GM12874 (cell line): ENCODE data around the gene DSCAML1.

Experiments used
- TF ChIP-seq, protein P1 (sequence below): IDR thresholded peaks from 2 replicates; pipeline ENCODE4 v1.5.1; 2011; ENCODE audit warnings: low read depth, mild to moderate bottlenecking, control low read depth, low read length, moderate library complexity; ENCODE audit not compliant: insufficient read depth

Gene DSCAML1

GRCh38 chr11:117417342-117417741 is 379.7 kb downstream of the DSCAML1 start:
- TF ChIP-seq, protein P1, sequence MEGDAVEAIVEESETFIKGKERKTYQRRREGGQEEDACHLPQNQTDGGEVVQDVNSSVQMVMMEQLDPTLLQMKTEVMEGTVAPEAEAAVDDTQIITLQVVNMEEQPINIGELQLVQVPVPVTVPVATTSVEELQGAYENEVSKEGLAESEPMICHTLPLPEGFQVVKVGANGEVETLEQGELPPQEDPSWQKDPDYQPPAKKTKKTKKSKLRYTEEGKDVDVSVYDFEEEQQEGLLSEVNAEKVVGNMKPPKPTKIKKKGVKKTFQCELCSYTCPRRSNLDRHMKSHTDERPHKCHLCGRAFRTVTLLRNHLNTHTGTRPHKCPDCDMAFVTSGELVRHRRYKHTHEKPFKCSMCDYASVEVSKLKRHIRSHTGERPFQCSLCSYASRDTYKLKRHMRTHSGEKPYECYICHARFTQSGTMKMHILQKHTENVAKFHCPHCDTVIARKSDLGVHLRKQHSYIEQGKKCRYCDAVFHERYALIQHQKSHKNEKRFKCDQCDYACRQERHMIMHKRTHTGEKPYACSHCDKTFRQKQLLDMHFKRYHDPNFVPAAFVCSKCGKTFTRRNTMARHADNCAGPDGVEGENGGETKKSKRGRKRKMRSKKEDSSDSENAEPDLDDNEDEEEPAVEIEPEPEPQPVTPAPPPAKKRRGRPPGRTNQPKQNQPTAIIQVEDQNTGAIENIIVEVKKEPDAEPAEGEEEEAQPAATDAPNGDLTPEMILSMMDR: no peak

- TF ChIP-seq, protein P1: no peak
These were observed 381.6 kb downstream of the DSCAML1 start for GRCh38 chr11:117415358-117415896.

DNA sequence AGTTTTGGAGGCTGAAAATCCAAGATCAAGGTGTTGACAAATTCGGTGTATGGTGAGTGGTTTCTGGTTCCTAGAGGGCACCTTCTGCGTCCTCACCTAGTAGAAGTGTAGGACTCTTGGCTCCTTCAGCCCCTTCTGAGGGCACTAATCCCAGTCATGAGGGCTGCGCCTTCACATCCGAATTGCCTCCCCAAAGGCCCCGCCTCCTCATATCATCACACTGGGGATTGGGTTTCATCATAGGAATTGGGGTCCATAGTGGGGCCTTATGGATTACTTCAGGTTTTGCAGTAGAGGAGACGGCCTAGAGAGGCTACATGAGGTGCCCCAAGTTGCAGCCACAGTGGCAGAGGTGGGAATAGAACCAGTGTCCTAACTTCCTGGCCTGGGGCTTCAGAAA is 382.3 kb downstream of the DSCAML1 start:
- TF ChIP-seq, protein P1: no peak

DNA sequence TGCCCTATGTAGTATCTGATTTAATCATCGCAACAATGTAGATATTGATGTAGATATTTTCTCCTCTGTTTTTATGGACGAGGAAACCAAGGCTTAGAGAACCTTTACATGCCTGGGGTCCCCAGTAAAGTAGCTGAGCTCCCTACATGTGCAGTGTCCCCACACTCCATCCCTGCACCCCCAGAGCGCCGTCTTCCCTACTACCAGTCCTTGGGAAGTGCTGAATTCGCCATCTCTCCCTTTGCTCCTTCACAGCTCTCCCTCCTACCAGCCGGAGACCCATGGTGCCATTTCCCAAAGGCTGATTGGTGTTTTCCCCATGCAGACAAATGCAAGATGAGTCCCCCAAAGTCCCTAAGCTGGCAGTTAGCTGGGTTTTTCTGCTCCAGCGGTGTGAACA is 383.4 kb downstream of the DSCAML1 start:
- TF ChIP-seq, protein P1: no peak

- TF ChIP-seq, protein P1: no peak
These were observed 384.3 kb downstream of the DSCAML1 start for GRCh38 chr11:117412653-117413275.

GRCh38 chr11:117412176-117412575 is 384.8 kb downstream of the DSCAML1 start:
- TF ChIP-seq, protein P1: no peak

DNA sequence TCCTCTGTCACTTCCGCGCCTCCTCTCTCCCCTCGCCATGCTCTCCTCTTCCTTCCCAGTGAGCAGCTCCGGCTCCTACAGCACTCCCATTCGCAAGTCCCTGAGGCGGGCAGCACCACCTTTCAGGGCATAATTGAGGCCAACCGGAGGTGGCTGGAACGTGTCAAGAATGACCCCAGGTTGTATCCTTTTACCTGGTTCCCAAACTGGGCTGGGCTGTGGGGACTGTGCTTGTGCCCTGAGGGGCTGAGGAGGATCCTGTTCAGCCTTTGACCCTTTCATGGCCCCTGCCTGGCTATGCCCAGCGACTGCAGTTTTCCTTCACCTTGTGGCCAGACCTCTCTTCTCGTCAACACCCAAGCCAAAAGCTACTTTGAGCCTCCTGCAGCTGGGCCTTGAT is 385.3 kb downstream of the DSCAML1 start:
- TF ChIP-seq, protein P1: no peak
